HG02840 (cell line): ENCODE measurements around the gene SYT11.
"Not testable (repeated sequence)": the region's sequence is repeated elsewhere in the genome, so short reads cannot be mapped to it uniquely, and the experiment has no call there.

ENCODE experiments used
- ATAC-seq: cut with Tn5 transposase; IDR thresholded peaks from one replicate; pipeline ENCODE4 v1.9.1; 2021; ENCODE audit warnings: mild to moderate bottlenecking, moderate library complexity, moderate number of reproducible peaks; ENCODE audit not compliant: unreplicated experiment, low FRiP score

SYT11 gene, protein sequence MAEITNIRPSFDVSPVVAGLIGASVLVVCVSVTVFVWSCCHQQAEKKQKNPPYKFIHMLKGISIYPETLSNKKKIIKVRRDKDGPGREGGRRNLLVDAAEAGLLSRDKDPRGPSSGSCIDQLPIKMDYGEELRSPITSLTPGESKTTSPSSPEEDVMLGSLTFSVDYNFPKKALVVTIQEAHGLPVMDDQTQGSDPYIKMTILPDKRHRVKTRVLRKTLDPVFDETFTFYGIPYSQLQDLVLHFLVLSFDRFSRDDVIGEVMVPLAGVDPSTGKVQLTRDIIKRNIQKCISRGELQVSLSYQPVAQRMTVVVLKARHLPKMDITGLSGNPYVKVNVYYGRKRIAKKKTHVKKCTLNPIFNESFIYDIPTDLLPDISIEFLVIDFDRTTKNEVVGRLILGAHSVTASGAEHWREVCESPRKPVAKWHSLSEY

DNA sequence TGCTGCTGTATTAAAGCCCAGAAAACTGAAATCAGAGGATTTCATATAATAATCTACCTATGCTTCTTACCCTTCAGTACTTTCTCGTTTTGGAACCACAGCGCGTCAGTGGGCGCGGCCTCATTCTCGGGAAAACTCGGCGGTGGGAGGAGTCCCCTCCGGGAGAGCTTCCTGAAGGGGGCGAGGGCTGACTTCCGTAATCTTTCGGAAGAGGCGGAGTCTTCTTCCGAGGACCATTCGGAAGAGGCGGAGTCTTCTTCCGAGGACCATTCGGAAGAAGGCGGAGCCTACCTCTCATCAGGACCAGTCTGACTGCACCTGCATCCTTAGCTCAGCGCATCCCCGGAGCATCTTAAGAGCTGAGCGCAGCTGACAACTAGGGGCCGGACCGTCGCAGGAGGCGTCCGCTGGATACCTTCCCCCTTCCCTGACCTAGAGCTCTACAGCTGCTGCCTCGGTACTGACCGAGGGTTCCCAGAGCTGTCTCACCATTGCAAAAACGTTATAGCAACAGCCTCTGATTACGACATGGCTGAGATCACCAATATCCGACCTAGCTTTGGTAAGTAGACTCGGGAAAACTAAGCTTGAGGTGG, at the start of gene SYT11:
Gene SYT11 (plus strand): TSS at position 334 of the 596 bp plus-strand sequence. CDS start 195 bp downstream, at position 529.
- peak; percentile 61 for ATAC-seq

GRCh38 chr1:155812878-155813277, 46.5 kb upstream of the SYT11 start:
- no peak for ATAC-seq

- no peak for ATAC-seq
Observed at GRCh38 chr1:155813672-155814071, 45.7 kb upstream of the SYT11 start.

- no peak for ATAC-seq
Observed at GRCh38 chr1:155816351-155816750, 43.0 kb upstream of the SYT11 start.

- no peak for ATAC-seq
Observed at GRCh38 chr1:155827450-155827849, 31.9 kb upstream of the SYT11 start.

- ATAC-seq = no peak
Observed at GRCh38 chr1:155831279-155831976, 27.9 kb upstream of the SYT11 start.

GRCh38 chr1:155833665-155834295, 25.6 kb upstream of the SYT11 start:
- no peak for ATAC-seq

DNA sequence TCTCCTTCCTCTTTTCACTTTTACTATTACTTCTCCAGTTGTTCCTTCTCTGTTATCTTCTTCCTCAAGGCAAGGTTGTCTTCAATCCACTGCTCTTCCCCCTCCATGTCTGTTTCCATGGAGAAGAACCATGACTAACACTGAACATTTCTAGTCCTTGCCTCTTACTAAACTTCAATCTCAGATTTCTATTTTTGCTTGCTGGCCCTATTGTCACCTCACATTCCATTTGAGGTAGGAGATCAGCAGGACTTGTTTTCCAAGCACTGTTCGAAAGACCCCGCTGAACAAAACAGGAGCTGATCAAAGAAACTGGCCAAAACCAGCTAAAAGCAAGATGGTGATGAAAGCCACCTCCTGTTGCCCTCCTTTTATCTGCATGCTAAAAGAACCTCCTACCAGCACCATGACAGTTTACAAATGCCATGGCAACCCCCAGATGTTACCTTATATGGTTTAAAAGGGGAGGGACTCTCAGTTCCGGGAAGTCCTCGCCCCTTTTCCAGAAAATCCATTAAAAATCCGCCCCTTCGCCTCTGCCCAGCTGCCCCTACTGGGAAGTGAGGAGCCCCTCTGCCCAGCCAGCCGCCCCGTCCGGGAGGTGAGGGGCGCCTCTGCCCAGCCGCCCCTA, 25.0 kb upstream of the SYT11 start:
- no peak for ATAC-seq

DNA sequence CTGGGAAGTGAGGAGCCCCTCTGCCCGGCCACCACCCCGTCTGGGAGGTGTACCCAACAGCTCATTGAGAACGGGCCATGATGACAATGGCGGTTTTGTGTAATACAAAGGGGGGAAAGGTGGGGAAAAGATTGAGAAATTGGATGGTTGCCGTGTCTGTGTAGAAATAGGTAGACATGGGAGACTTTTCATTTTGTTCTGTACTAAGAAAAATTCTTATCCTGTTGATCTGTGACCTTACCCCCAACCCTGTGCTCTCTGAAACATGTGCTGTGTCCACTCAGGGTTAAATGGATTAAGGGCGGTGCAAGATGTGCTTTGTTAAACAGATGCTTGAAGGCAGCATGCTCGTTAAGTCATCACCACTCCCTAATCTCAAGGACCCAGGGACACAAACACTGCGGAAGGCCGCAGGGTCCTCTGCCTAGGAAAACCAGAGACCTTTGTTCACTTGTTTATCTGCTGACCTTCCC, 24.4 kb upstream of the SYT11 start:
- ATAC-seq = not testable (repeated sequence)

- ATAC-seq = no peak
Observed at GRCh38 chr1:155835548-155835947, 23.8 kb upstream of the SYT11 start.

GRCh38 chr1:155840386-155840785, 19.0 kb upstream of the SYT11 start:
- no peak for ATAC-seq

DNA sequence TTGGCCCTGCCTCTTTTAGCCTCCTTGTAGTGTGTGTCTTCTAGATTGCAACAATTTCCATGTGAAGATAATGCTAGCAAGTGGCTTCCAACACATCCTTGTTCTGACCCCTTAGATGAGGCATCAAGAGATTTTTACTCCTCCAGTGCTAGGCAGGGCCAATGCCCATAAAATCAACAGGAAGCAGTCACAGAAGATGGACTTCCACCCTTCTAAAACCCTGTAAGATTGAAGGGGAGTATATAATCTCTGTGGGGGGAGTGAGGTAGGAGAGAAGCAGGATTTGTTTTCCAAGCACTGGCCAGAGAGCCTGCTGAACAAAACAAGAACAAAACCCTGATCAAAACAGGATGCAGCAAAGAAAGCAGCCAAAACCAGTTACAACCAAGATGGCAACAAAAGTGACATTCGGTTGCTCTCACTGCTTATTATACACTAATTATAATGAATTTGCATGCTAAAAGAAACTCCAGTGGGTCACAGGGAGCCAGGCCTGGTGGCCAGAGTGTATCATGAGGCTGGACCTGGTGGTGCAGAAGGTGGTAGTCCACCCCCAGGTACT, 14.4 kb upstream of the SYT11 start:
- ATAC-seq = no peak

DNA sequence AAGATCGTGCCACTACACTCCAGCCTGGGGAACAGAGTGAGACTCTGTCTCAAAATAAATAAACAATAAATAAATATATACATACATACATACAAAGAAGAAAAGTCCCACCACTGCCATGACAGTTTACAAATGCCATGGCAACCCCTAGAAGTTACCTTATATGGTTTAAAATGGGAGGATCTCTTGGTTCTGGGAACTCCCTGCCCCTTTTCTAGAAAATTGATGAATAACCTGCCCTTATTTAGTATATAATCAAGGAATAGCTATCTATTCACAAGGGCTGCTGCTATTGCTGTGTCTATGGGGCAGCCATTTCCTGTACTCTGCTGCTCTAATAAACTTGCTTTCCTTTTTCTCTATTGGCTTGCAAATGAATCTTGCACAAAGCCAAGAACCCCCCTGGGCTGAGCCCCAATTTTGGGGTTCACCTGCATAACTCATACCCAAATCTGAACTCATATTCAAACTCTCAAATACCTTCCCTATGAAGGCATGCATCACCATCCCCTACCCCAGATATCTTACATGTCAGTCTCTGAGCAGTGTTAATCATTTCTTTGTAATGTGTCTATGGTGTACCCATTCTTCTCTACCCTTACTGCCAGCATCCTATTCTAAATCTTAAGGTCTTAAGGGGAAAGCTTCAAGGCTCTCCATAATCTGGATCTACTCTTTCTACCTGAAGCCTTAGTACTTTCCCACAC, 11.4 kb upstream of the SYT11 start:
- no peak for ATAC-seq

DNA sequence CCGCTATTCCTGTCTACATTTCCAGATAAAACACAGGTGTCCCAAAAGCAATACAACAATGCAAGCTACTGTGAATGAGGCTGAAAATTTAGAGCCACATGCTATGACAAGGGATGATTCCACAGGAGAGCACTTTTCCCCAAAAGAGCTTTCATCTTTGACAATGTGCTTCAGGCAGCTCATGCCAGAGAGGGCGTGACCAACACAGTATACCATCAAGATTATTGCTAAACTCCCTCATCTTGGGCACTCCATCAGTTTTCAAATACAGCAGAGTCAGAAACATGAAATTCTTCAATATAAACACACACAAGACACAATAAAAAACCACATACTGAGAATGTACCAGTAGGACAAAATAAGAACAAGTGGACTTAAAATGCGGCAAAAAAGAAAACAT, 9.0 kb upstream of the SYT11 start:
- no peak for ATAC-seq

DNA sequence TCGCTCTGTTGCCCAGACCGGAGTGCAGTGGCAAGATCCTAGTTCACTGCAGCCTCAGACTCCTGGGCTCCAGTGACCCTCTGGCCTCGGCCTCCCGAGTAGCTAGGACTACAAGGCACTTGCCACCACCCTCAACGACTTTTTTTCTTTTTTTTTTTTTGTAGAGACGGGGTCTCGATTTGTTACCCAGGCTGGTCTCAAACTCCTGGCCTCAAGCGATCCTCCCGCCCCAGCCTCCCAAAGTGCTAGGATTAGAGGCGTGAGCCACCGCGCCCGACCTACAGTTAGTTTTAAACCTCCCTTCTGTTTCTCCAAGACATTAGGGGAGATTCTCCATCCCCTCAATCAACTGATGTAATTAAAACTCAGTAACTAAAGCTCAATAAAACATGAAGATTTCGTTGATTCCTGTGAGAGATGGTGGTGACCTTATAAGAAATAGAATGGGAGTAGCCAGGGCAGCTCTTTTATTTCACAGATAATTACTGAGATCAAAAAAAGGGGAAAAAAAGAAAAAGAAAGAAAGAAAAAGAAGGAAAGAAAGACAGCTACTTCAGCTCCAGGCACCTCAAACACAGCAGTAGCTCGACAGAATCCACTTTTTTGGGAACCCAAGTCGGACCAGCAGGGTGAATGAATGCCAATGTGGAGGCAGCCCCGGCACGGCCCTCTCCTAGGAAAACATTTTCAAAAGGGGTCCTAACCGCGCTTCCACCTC, 3.0 kb upstream of the SYT11 start:
- no peak for ATAC-seq

- ATAC-seq = peak; percentile 49
Observed at GRCh38 chr1:155856975-155857930, 2.1 kb upstream of the SYT11 start, which contains the start of gene GON4L. Gene GON4L (minus strand): TSS chr1:155857214. CDS start chr1:155853780, 3,434 bp downstream.

GRCh38 chr1:155858800-155859233, 550 bp upstream of the SYT11 start:
- no peak for ATAC-seq
